Measurements from ENCODE around the gene NOTUM.

Gene NOTUM

DNA sequence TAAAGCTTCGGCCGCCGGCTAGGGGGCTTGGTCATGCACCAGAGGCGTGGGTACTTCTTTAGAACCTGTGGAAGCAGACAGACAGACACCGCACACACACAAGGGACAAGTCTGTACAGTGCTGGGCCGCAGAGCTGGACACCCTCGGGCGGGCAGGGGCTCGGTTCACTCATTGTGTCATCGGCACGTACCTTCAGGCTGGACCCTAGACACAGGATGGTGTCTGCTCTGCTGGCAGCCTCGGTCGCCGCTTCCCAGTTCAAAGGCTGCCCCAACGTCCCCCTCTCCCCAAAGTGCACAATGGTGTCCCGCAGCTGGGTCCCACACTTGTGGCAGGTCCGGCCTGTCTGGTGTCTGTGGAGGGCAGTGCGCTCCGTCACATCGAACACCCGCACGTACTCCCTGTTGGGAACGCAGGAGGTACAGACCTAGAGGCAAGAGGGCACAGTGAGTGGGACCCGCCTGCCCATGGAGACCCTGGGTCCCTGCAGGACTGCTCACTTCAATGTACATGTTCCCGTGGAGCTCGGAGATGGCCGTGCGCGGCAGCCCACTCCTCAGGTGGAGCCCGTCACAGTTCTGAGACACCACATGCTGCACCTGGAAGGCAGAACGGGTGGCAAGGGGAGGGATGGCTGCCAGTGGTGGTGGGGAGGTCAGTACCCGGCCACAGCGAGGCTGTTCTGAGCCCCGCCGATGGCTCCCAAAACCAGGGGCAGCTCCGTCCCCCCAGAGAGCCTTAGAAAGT is 46.7 kb downstream of the NOTUM start:
- in situ Hi-C loops (cut with MboI; ENCODE audit: low pct_unique_long_range_greater_than_20kb, low sequenced_read_pairs, unreplicated experiment): no loop called here
- no peak for DNase-seq (ENCODE audit: low spot score)
- TF ChIP-seq, protein P1, sequence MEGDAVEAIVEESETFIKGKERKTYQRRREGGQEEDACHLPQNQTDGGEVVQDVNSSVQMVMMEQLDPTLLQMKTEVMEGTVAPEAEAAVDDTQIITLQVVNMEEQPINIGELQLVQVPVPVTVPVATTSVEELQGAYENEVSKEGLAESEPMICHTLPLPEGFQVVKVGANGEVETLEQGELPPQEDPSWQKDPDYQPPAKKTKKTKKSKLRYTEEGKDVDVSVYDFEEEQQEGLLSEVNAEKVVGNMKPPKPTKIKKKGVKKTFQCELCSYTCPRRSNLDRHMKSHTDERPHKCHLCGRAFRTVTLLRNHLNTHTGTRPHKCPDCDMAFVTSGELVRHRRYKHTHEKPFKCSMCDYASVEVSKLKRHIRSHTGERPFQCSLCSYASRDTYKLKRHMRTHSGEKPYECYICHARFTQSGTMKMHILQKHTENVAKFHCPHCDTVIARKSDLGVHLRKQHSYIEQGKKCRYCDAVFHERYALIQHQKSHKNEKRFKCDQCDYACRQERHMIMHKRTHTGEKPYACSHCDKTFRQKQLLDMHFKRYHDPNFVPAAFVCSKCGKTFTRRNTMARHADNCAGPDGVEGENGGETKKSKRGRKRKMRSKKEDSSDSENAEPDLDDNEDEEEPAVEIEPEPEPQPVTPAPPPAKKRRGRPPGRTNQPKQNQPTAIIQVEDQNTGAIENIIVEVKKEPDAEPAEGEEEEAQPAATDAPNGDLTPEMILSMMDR (IDR thresholded peaks at IDR 0.05; ENCODE audit: extremely low read depth, insufficient read depth, missing control alignments): no peak

DNA sequence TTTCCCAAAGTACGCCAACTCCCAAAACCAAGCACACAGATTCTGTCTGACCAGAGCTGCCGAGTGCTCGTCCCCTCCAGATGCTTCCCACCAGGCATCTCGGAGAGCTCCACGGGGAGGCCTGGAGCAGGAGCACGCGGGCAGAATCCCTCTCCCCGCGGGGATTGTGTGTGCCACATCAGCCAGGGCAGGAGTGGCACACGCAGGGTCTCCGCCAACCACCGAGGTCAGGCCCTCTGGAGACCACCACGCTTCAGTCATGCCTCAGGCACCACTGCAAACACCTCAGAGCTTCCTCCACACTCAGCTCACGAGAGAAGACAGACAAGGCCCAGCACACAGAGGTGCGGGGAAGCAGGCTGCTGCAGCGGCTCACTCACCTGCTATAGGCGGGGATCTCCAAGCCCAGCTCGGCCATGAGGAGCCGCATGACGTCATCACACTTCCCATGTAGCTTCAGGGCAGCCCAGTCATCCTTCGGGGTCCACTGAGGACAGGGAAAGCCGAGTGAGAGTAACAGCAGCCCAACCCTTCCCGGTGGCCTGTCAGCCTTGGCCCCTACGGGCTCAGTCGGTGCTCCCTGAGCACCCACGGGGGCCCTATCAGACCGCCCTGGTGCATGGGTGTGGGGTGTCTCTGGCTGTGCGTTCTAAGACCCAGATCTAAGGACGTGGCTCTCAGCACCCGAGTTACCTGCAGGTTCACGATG is 47.4 kb downstream of the NOTUM start:
- in situ Hi-C loops (cut with MboI; ENCODE audit: low pct_unique_long_range_greater_than_20kb, low sequenced_read_pairs, unreplicated experiment): no loop called here
- DNase-seq (ENCODE audit: low spot score): no peak
- TF ChIP-seq, protein P1 (IDR thresholded peaks at IDR 0.05; ENCODE audit: extremely low read depth, insufficient read depth, missing control alignments): no peak

DNA sequence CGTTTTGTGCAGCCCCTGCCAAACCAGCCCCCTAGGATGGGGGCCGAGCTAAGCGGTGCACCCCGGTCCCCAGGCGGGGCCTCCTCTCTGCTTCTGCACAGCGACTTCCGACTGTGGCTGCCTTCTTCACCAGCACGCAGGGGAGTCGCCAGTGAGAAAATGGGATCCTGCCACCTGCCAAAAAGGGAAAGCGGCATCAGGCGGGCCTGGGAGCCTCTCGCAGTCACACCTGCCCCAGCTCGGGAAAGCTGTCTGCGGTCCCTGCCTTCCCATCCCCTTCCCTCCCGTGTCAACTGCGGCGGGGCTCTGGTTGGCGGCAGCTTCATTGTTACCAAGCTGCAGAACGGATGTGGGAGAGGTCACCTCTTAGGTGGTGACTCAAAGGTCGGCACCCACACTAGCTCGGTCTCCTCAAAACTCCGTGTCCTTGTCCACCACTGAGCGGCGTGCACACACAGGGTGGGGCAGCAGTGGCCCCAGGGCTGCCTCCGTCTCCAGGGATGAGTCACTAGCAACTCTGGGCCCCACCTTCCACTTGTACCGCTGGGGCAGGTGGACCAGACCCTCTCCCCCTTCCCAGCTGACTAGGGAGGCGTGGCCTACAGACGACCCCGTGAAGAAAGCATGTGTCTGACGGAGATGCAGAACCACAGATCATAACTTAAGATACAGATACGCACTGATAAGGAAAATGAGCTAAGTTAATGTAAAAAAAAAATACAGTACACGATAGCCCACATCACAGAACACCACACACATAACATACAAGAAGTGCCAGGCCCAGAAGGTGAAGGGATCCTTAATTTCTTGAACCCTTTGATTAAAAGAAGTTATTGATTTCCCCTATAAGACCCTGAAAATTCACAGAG is 48.3 kb downstream of the NOTUM start:
- DNase-seq (ENCODE audit: low spot score): no peak
- TF ChIP-seq, protein P1 (IDR thresholded peaks at IDR 0.05; ENCODE audit: extremely low read depth, insufficient read depth, missing control alignments): no peak
- in situ Hi-C loops (cut with MboI; ENCODE audit: low pct_unique_long_range_greater_than_20kb, low sequenced_read_pairs, unreplicated experiment): no loop called here

DNA sequence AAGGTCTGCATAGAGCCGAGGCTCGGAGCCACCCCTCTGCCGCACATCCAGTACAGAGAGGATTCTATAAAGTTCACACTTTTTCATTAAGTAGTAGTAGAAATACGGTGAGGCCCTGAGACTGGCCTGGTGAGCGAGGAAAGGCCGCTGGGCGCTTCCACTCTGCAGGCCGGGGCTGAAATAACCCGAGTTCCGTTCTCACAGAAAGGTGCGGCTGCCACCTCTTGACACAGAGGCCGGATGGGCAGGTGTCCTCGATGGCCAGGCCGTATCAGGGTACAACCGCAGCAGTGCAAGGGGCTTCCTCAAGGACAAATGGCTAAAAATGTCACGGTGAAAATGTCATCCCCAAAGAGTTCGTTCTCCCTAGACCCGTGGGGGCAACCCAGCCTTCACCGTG is 49.0 kb downstream of the NOTUM start:
- DNase-seq (ENCODE audit: low spot score): no peak
- in situ Hi-C loops (cut with MboI; ENCODE audit: low pct_unique_long_range_greater_than_20kb, low sequenced_read_pairs, unreplicated experiment): no loop called here
- TF ChIP-seq, protein P1 (IDR thresholded peaks at IDR 0.05; ENCODE audit: extremely low read depth, insufficient read depth, missing control alignments): no peak

DNA sequence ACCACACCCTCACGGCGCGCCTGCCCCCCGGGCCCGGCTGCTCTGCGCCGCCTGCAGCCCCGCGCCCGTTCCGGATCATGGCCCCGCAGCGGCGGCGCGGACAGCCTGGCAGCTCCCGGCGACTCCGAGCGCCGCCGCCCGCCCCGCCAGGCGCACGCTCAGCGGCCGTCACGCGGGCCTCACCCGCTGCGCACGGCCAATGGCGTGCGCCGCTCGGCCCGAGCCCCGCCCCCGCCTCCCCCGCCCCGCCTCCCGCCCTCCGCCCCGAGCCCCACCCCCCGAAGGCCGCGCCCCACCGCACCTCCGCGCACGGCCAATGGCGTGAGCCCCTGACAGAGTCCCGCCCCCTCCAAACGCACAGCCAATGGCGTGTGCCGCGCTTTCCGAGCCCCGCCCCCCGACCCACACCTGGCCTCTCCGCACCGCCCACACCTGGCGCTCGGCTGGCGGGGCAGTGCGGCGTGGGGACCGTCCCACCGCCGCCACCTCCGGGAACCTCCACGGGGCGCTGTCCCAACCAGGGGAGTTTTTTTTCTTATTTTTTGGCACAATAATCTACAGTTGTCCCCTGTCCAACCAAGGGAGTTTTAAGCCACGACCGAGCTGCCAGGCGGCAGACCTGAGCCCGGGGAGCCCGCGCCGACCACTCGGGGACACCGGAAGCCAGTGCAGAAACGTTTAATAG is 49.6 kb downstream of the NOTUM start, which contains the start of gene PCYT2:
Gene PCYT2, minus strand, starts transcription at position 123 of the 685 bp plus-strand sequence. Its CDS starts 44 bp downstream, at position 79.
- in situ Hi-C loops (cut with MboI; ENCODE audit: low pct_unique_long_range_greater_than_20kb, low sequenced_read_pairs, unreplicated experiment): no loop called here

More for the DNA sequence above, 49.6 kb downstream of the NOTUM start, which contains the start of gene PCYT2:
- DNase-seq (ENCODE audit: low spot score): peak; percentile 100
- TF ChIP-seq, protein P1 (IDR thresholded peaks at IDR 0.05; ENCODE audit: extremely low read depth, insufficient read depth, missing control alignments): no peak
